WTC11 (cell line): ENCODE results near the gene ZNRF1.

Source experiments
- ATF2 ChIP-seq: sonication (generic); formaldehyde crosslinking; IDR thresholded peaks from 2 replicates; pipeline ENCODE4 v1.8.1; 2022; ENCODE audit warnings: low read depth, missing genetic modification reagents, borderline replicate concordance
- CBFB ChIP-seq: sonication (generic); formaldehyde crosslinking; IDR thresholded peaks from 2 replicates; pipeline ENCODE4 v1.8.1; 2022; ENCODE audit warnings: mild to moderate bottlenecking, low read depth, missing genetic modification reagents
- CREM ChIP-seq: sonication (generic); formaldehyde crosslinking; IDR thresholded peaks from 2 replicates; pipeline ENCODE4 v1.8.1; 2022; ENCODE audit warnings: mild to moderate bottlenecking, missing genetic modification reagents, moderate library complexity
- CTCF ChIP-seq: fragments of 200-600 bp; IDR thresholded peaks from 2 replicates; pipeline ENCODE4 v1.8.0; 2022; ENCODE audit warnings: antibody characterized with exemption
- ZBTB21 ChIP-seq: sonication (generic); formaldehyde crosslinking; IDR thresholded peaks from 2 replicates; pipeline ENCODE4 v1.8.1; 2023; ENCODE audit warnings: mild to moderate bottlenecking, missing genetic modification reagents, borderline replicate concordance
- ZNF138 ChIP-seq: sonication (generic); formaldehyde crosslinking; conservative IDR thresholded peaks from 2 replicates; pipeline ENCODE4 v1.8.1; 2022; ENCODE audit warnings: mild to moderate bottlenecking, moderate library complexity, missing genetic modification reagents
- TF ChIP-seq, protein P1 (sequence below): fragments of 250-450 bp; sonication (Bioruptor Pico); conservative IDR thresholded peaks from 2 replicates; pipeline ENCODE4 v1.9.0; 2021; ENCODE audit warnings: mild to moderate bottlenecking
- TF ChIP-seq, protein P2 (sequence below): sonication (generic); formaldehyde crosslinking; IDR thresholded peaks from 2 replicates; pipeline ENCODE4 v1.8.0; 2022; ENCODE audit warnings: mild to moderate bottlenecking, missing genetic modification reagents
- TF ChIP-seq, protein P3 (sequence below): sonication (generic); formaldehyde crosslinking; IDR thresholded peaks from 2 replicates; pipeline ENCODE4 v1.8.1; 2022; ENCODE audit warnings: mild to moderate bottlenecking, moderate library complexity, missing genetic modification reagents
- TF ChIP-seq, protein P4 (sequence below): sonication (generic); formaldehyde crosslinking; IDR thresholded peaks from 2 replicates; pipeline ENCODE4 v1.8.1; 2023; ENCODE audit warnings: mild to moderate bottlenecking, missing genetic modification reagents, moderate library complexity
- TF ChIP-seq, protein P5 (sequence below): sonication (generic); formaldehyde crosslinking; IDR thresholded peaks from 2 replicates; pipeline ENCODE4 v1.8.1; 2023; ENCODE audit warnings: mild to moderate bottlenecking, missing genetic modification reagents, borderline replicate concordance
- TF ChIP-seq, protein P6 (sequence below): sonication (generic); formaldehyde crosslinking; IDR thresholded peaks from 2 replicates; pipeline ENCODE4 v1.8.1; 2022; ENCODE audit warnings: missing genetic modification reagents, borderline replicate concordance

- TF ChIP-seq CREM (CRISPR knock-in tag), result no peak
- TF ChIP-seq CTCF, result no peak
- no peak for TF ChIP-seq CBFB
- TF ChIP-seq, protein P1, sequence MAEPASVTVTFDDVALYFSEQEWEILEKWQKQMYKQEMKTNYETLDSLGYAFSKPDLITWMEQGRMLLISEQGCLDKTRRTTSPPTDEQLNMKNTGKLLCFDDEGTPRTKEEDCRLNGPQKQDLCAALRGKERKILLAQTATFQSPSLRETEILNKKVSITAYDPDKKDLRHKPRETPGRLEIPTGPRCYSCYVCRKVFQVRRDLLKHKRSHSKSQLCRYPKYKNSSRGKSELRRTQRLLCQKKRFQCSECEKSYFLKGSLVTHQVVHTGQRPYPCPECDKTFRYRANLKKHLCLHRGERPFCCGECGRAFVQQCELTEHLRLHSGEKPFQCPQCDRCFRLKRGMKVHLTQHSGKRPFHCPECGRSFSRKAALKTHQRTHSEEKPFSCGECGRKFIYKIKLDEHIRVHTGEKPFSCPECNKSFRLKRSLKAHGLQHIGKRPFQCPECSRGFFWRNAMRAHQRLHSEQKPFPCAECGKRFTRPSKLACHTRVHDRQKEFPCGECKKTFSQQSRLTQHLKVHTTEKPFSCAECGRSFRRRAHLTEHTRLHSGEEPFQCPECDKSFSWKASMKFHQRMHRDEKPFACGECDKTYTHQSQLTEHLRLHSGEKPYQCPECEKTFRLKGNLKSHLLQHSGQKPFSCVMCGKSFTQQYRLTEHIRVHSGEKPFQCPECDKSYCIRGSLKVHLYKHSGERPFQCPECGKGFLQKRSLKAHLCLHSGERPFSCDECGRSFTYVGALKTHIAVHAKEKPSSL (CRISPR knock-in tag), result no peak
- TF ChIP-seq, protein P2, sequence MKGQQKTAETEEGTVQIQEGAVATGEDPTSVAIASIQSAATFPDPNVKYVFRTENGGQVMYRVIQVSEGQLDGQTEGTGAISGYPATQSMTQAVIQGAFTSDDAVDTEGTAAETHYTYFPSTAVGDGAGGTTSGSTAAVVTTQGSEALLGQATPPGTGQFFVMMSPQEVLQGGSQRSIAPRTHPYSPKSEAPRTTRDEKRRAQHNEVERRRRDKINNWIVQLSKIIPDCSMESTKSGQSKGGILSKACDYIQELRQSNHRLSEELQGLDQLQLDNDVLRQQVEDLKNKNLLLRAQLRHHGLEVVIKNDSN (CRISPR knock-in tag), result no peak
- TF ChIP-seq, protein P3, sequence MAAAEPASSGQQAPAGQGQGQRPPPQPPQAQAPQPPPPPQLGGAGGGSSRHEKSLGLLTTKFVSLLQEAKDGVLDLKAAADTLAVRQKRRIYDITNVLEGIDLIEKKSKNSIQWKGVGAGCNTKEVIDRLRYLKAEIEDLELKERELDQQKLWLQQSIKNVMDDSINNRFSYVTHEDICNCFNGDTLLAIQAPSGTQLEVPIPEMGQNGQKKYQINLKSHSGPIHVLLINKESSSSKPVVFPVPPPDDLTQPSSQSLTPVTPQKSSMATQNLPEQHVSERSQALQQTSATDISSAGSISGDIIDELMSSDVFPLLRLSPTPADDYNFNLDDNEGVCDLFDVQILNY (CRISPR knock-in tag), result no peak
- TF ChIP-seq ZBTB21 (CRISPR knock-in tag), result no peak
- no peak for TF ChIP-seq ATF2 (CRISPR knock-in tag)
- TF ChIP-seq, protein P4, sequence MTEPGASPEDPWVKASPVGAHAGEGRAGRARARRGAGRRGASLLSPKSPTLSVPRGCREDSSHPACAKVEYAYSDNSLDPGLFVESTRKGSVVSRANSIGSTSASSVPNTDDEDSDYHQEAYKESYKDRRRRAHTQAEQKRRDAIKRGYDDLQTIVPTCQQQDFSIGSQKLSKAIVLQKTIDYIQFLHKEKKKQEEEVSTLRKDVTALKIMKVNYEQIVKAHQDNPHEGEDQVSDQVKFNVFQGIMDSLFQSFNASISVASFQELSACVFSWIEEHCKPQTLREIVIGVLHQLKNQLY, result no peak
- TF ChIP-seq, protein P5, sequence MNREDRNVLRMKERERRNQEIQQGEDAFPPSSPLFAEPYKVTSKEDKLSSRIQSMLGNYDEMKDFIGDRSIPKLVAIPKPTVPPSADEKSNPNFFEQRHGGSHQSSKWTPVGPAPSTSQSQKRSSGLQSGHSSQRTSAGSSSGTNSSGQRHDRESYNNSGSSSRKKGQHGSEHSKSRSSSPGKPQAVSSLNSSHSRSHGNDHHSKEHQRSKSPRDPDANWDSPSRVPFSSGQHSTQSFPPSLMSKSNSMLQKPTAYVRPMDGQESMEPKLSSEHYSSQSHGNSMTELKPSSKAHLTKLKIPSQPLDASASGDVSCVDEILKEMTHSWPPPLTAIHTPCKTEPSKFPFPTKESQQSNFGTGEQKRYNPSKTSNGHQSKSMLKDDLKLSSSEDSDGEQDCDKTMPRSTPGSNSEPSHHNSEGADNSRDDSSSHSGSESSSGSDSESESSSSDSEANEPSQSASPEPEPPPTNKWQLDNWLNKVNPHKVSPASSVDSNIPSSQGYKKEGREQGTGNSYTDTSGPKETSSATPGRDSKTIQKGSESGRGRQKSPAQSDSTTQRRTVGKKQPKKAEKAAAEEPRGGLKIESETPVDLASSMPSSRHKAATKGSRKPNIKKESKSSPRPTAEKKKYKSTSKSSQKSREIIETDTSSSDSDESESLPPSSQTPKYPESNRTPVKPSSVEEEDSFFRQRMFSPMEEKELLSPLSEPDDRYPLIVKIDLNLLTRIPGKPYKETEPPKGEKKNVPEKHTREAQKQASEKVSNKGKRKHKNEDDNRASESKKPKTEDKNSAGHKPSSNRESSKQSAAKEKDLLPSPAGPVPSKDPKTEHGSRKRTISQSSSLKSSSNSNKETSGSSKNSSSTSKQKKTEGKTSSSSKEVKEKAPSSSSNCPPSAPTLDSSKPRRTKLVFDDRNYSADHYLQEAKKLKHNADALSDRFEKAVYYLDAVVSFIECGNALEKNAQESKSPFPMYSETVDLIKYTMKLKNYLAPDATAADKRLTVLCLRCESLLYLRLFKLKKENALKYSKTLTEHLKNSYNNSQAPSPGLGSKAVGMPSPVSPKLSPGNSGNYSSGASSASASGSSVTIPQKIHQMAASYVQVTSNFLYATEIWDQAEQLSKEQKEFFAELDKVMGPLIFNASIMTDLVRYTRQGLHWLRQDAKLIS (CRISPR knock-in tag), result no peak
- TF ChIP-seq, protein P6, sequence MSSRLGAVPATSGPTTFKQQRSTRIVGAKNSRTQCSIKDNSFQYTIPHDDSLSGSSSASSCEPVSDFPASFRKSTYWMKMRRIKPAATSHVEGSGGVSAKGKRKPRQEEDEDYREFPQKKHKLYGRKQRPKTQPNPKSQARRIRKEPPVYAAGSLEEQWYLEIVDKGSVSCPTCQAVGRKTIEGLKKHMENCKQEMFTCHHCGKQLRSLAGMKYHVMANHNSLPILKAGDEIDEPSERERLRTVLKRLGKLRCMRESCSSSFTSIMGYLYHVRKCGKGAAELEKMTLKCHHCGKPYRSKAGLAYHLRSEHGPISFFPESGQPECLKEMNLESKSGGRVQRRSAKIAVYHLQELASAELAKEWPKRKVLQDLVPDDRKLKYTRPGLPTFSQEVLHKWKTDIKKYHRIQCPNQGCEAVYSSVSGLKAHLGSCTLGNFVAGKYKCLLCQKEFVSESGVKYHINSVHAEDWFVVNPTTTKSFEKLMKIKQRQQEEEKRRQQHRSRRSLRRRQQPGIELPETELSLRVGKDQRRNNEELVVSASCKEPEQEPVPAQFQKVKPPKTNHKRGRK (CRISPR knock-in tag), result no peak
- TF ChIP-seq ZNF138, result no peak
Observed at GRCh38 chr16:75118943-75119539, 120.2 kb downstream of the ZNRF1 start.
